ENCODE results near the gene CHEK1.

The CHEK1 gene

DNA sequence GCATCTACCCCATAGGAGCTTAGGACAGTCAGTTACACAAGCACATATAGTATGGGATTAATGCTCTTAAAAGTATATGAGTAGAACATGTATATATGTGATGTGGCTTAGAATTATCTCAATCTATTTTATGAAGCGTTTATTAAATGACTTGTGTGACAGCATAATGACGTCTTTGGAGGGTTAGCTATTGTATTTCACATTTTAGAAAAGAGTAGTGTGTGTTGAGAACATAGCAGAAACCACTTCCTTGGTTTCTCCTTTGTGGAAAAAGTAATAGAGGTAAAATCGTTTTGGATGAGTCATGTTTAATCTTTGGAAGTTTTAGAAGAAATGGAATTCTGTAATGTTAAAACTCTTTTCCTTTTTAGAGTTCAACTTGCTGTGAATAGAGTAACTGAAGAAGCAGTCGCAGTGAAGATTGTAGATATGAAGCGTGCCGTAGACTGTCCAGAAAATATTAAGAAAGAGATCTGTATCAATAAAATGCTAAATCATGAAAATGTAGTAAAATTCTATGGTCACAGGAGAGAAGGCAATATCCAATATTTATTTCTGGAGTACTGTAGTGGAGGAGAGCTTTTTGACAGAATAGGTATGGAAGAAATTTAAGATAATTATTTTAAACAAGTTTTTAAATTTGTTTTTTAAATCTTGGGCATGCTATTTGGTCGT, 2.4 kb downstream of the CHEK1 start:
- DNase-seq = no peak

DNA sequence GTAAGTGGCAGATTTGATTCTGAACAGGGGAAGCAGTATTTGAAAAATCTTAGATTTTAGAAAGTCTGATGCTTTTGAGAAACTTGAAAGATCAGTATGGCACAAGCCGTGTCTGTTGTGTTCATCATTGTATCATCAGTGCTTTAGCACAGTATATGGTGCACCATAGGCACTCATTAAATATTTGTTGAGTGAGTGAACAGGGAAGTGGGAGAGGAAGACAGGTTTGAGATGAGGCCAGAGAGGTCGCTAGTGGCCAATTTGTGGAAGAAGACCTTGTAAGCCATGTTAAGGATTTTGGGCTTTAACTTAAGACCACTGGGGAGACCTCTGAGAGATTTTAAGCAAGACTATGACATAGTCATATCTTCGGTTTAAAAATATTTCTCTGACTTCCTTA, 12.9 kb downstream of the CHEK1 start:
- DNase-seq = no peak

- DNase-seq = no peak
These were observed 13.4 kb downstream of the CHEK1 start for GRCh38 chr11:125638315-125638714.

DNA sequence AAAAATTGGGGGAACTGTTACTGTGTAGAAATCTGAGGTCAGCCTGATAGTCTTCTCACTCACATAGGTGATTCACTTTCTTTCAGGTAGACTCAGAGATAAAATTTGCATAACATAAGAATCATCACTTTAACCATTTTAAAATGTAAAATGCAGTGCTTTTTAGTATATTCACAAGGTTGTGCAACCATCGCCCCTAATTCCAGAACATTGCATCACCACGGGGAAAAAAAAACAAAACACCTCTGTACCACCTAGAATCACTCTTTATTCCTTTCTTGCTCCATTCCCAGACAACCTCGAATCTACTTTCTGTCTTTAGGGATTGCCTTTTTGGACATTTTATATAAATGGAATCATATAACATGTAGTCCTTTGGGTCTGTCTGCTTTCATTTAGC, 20.9 kb downstream of the CHEK1 start:
- DNase-seq = no peak

- DNase-seq = no peak
These were observed 24.7 kb downstream of the CHEK1 start for GRCh38 chr11:125649465-125650166.

DNA sequence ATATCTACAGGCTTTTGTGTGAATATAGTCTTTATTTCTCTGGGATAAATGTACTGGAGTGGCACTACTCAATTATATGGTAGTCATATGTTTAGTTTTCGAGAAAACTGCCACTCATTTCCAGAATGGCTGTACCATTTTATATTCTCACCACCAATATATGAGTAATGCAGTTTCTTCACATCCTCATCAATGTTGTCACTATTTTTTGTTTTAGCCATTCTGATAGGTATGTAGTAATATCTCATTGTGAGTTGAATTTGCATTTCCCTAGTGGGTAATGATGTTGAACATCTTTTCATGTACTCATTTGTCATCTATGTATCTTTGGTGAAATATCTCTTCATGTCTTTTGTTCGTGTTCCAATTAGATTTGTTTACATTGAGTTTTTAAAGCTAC, 37.7 kb downstream of the CHEK1 start:
- no peak for DNase-seq

DNA sequence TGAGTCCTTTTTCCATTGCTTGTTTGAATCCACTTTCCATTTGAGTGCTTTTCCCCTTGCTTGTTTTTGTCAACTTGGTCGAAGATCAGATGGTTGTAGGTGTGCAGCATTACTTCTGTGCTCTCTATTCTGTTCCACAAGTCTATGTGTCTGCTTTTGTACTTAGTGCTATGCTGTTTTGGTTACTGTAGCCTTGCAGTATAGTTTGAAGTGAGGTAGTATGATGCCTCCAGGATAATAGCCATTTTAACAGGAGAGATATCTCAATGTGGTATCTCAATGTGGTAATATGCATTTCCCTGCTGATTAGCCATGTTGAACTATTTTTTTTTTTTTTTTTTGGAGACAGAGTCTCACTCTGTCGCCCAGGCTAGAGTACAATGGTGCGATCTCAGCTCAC, 38.9 kb downstream of the CHEK1 start:
- DNase-seq = no peak

DNA sequence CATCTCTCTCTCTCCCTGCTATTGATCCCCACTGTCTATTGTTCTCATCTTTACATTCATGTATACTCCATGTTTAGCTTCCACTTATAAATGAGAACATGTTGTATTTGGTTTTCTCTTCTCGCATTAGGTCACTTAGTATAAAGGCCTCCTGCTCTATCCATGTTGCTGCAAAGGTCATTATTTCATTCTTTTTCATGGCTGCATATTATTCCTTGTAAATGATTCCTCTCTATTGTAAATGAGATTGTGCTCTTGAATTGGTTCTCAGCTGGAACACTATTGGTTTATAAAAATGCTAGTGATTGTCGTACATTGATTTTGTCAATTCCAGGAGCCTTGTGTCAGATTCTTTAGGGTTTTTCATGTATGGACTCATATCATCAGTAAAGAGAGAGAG, 42.2 kb downstream of the CHEK1 start:
- no peak for DNase-seq

DNA sequence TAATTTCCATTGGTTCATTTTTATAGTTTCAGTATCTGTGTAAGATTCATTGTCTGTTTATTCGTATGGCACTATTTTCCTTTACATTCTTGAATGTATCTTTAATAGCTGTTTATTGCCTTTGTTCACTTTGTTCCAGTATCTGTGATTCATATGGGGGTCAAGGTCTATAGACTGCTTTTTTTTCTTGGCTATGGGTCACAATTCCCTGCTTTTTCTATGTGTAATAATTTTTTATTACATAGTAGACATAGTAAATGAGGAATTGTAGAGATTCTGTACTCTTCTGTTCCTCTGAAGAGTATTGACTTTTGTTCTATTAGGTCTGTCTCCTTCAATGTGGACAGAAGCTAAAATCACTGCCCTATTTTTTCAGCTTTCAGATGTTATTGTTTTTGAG, 45.2 kb downstream of the CHEK1 start:
- no peak for DNase-seq

DNA sequence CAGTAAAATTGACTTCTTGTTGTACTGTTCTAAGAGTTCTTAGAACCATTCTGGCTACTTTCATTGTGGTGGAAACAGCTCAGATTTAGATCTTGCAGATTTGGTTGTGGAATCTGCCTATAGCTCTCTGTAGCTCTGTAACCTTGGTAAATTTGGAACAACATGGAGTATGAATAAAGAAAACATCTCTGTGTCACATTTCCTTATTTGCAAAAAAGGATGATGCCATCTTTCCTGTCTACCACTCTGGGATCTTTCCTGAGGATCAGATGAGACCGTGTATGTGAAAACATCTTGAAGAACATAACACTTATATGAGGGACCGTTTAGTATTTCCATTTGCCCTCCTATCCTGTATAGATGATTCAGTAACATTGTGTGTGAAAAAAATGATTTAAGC, 46.6 kb downstream of the CHEK1 start:
- no peak for DNase-seq

DNA sequence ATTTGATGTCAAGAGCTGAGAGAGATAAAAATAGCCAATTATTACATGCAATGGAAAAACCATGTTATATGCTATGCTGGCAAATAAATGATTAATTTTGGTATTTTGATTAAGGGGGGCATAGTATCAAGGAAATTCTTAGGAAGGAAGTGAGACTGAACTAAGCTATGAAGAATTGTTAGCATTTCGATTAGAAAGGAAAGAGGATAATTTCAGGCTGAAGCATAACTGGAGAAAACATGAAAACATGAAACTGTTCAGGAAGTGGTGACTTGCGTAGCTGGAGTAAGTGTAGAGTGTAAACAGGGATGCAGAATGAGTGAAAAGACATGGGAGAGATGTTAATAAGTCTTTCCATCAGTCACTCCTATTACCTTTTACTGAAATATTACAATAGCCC, 49.2 kb downstream of the CHEK1 start:
- no peak for DNase-seq

DNA sequence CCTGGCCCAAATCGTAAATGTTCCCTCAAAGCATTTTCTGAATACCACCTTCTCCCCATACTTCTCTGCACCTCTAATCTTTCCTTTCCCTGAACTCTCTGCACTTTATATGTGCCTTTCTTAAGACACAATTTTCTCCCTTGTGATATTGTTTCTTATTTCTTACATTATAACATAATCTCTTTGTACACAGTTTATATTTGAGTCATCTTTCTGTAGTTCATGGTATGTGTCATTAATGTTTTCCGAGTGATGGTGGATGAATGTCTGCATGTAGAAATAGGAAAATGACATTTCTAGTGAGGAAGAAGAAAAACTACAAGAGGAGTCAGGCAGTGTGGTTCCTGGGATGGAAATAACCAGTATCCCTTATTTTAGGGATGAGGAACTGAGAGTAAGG, 50.2 kb downstream of the CHEK1 start:
- DNase-seq = no peak

- no peak for DNase-seq
These were observed 54.4 kb downstream of the CHEK1 start for GRCh38 chr11:125679397-125679796.

- no peak for DNase-seq
These were observed 54.9 kb downstream of the CHEK1 start for GRCh38 chr11:125679837-125680236.

- no peak for DNase-seq
These were observed 55.8 kb downstream of the CHEK1 start, which contains the start of gene ACRV1 for GRCh38 chr11:125680747-125681146. TSS of gene ACRV1 (minus strand) at chr11:125680847. CDS start at chr11:125680780, 67 bp downstream.

GRCh38 chr11:125685228-125685627, 60.3 kb downstream of the CHEK1 start:
- no peak for DNase-seq

GRCh38 chr11:125688066-125688465, 63.1 kb downstream of the CHEK1 start:
- no peak for DNase-seq

DNA sequence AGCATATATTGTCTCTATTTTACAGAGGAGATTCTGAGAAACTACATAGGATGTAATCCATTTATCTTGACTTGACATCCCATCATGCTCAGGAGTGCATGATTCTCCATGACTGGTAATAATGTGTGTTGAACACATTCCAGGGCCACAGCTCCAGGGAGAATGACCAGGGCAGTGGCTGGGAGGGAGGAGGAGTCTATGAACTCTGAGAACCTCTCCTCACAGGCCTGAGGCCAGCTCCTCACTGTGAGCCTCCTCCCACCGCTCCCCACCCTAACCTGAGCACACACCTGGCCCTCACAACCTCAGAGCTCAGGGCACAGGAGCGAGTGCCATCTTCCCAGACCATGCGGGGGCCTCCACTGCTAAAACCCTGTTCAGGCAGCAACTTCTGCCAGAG, 63.7 kb downstream of the CHEK1 start:
- no peak for DNase-seq

GRCh38 chr11:125689274-125689859, 64.4 kb downstream of the CHEK1 start:
- DNase-seq = no peak

DNA sequence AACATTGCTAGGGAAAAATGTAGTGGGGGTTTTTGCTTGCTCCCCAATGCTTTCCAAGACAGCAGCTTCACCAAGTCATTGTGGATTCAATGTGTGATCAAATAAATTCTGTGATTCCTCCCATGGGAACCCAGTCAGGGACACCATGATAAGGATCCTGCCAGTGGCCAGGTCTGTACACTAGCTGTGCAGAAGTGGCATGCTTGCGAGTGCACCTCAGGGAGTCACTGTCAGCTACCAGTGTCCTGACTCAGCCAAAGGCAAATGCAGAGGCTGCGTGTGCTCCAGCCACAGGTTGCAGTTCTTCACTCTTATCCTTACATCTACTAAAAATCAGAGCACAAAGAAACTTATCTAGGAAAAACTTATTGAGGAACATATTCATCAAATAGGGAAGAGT, 65.0 kb downstream of the CHEK1 start:
- no peak for DNase-seq

GRCh38 chr11:125692887-125693286, 67.9 kb downstream of the CHEK1 start:
- DNase-seq = no peak

DNA sequence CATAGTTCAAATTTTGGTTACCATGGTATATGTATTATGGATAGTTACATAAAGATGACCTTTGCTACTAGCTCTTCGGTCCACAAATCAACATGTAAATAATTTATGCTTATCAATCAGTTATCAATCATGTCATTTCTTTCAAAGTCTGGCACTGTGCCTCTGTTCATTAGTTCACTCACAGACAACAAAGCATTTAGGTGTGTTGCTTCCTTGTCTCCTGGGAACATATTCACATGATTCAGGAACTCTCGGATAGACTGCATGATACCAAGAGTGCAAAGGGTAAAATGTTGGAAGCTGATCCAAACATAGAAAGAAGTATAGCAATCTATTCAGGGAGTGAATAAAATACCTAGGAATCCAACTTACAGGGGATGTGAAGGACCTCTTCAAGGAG, 70.0 kb downstream of the CHEK1 start:
- no peak for DNase-seq

DNA sequence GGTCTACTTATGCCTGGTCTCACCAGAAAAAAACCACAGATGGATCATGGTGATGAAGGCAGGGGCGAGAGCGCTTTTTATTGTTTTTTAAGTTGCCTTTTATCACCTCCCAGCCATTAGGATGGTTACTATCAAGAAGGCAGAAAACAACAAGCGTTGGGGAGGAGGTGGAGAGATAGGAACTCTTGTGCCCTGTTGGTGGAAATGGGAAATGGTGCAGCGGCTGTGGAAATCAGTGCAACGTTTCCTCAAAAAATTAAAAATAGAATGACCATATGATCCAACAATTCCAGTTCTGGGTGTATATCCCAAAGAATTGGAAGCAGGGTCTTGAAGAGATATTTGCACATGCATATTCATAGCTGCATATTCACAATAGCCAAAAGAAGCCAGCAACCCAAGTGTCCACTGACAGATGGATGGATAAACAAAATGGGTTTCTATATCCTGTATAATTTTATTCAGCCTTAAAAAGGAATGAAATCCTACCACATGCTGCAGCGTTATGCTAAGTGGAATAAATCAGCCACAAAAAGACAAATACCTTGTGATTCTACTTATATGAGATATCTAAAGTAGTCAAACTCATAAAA, 76.2 kb downstream of the CHEK1 start:
- no peak for DNase-seq
